Endodermal cell (in vitro differentiated cells): ENCODE data around the gene CLIC5. TPM values are rescaled to one million over a fixed set of nuclear protein-coding genes. Genes with fewer than 3 reads are reported as not detected.

Source experiments
- DNase-seq: peaks from one replicate; pipeline ENCODE4 v3.0.0-alpha.2; 2017
- H3K27ac ChIP-seq: 2 replicates; pipeline ENCODE4 v1.5.1; 2013; ENCODE audit warnings: mild to moderate bottlenecking, low read depth, low read length, moderate library complexity
- H3K27me3 ChIP-seq: 2 replicates; pipeline ENCODE4 v1.6.1; 2013; ENCODE audit warnings: mild to moderate bottlenecking, low read length, moderate library complexity; ENCODE audit not compliant: insufficient read depth, control insufficient read depth, poor library complexity, severe bottlenecking
- H3K36me3 ChIP-seq: 2 replicates; pipeline ENCODE4 v1.7.0; 2013; ENCODE audit warnings: mild to moderate bottlenecking, low read length, moderate library complexity; ENCODE audit not compliant: control insufficient read depth, insufficient read depth
- H3K4me1 ChIP-seq: one replicate; pipeline ENCODE4 v1.7.0; 2013; ENCODE audit warnings: low read length; ENCODE audit not compliant: control insufficient read depth, insufficient read depth
- H3K4me3 ChIP-seq: 2 replicates; pipeline ENCODE4 v1.5.1; 2013; ENCODE audit warnings: mild to moderate bottlenecking, low read length, moderate library complexity
- H3K9ac ChIP-seq: 2 replicates; pipeline ENCODE4 v1.6.1; 2013; ENCODE audit warnings: mild to moderate bottlenecking, low read length, moderate library complexity; ENCODE audit not compliant: poor library complexity, severe bottlenecking; ENCODE audit errors: extremely low read depth
- H3K9me3 ChIP-seq: 2 replicates; pipeline ENCODE4 v1.6.1; 2013; ENCODE audit warnings: mild to moderate bottlenecking, low read length, moderate library complexity; ENCODE audit not compliant: control insufficient read depth
- H3K27ac Mint-ChIP-seq: 2 replicates; pipeline ENCODE4 v1.8.0; 2020; ENCODE audit warnings: mixed read lengths
- H3K27me3 Mint-ChIP-seq: 2 replicates; pipeline ENCODE4 v1.8.0; 2021; ENCODE audit warnings: mild to moderate bottlenecking, mixed read lengths; ENCODE audit not compliant: insufficient read depth
- H3K36me3 Mint-ChIP-seq: 2 replicates; pipeline ENCODE4 v1.8.0; 2020; ENCODE audit warnings: low read depth, mixed read lengths
- H3K4me1 Mint-ChIP-seq: 2 replicates; pipeline ENCODE4 v1.8.0; 2020; ENCODE audit warnings: mixed read lengths
- H3K4me3 Mint-ChIP-seq: 2 replicates; pipeline ENCODE4 v1.8.0; 2020; ENCODE audit warnings: mild to moderate bottlenecking, moderate library complexity, mixed read lengths
- H3K9me3 Mint-ChIP-seq: 2 replicates; pipeline ENCODE4 v1.8.0; 2020; ENCODE audit warnings: mild to moderate bottlenecking, mixed read lengths
- WGBS, 2 experiments: methylation state at CpG; one replicate each; pipeline versions ENCODE4 v1.1.5 to v1.1.7; 2013; ENCODE audit warnings: missing lambda C conversion rate in 2 of 2, mixed read lengths in 1 of 2; ENCODE audit not compliant: insufficient coverage in 1 of 2, insufficient read length in 1 of 2; 5-methylcytosine and 5-hydroxymethylcytosine counted together
- total RNA-seq, 2 donors: library from RNA; stranded (reverse); fragmentation: NEBNext Ultra II Directional in 1 of 2; extraction: Animal tissue kit (Norgen Biotek cat#: 25700) in 1 of 2; gene quantifications; 2 replicates in 1 of 2; 3 replicates in 1 of 2; pipeline ENCODE4 v1.2.1, GENCODE V29; 2021
- TF ChIP-seq, protein P1 (sequence below): fragments of 200-600 bp; sonication (generic); conservative IDR thresholded peaks from 2 replicates; pipeline ENCODE4 v1.5.0; 2021; ENCODE audit warnings: antibody characterized with exemption, mild to moderate bottlenecking

CLIC5 gene
- total RNA-seq, 2 donors from 2014 or later: 0.11 TPM; not detected in 1

DNA sequence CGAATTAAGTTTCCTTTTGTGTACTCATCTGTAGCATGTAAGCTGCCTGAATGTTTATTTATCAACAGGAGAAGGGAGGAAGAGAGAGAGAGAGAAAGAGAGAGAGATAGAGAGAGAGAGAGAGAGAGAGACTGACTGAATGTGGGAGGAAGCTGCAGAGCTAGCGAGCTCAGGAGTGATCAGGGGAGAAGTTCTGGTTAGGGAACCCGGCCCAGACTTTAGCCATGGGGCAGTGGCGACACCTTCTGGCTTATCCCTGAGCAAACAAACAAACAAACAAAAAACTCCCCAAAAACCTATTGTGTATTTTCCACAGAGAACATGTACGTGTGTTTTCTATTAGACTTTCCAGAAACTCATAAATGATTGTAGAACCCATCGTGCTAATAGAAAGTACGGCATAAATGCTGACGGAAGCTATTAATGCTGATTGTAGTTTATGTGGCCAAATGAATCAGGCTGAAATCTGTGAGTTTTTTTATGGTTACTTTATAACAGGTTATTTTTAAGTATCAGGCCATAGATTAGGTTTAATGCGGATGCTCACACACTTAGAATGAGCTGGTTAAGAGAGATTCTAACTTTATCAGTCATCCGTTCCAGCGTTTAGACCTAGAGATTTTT is 92.8 kb downstream of the CLIC5 start:
- TF ChIP-seq, protein P1, sequence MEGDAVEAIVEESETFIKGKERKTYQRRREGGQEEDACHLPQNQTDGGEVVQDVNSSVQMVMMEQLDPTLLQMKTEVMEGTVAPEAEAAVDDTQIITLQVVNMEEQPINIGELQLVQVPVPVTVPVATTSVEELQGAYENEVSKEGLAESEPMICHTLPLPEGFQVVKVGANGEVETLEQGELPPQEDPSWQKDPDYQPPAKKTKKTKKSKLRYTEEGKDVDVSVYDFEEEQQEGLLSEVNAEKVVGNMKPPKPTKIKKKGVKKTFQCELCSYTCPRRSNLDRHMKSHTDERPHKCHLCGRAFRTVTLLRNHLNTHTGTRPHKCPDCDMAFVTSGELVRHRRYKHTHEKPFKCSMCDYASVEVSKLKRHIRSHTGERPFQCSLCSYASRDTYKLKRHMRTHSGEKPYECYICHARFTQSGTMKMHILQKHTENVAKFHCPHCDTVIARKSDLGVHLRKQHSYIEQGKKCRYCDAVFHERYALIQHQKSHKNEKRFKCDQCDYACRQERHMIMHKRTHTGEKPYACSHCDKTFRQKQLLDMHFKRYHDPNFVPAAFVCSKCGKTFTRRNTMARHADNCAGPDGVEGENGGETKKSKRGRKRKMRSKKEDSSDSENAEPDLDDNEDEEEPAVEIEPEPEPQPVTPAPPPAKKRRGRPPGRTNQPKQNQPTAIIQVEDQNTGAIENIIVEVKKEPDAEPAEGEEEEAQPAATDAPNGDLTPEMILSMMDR: peak; percentile 87
- no peak overlapping the region for H3K4me3 Mint-ChIP-seq
- H3K9me3 Mint-ChIP-seq: no peaks in the 10 kb centered on the region
- 45 to 57% methylated on average over 8 to 11 of the region's 11 CpGs for WGBS, 2 experiments
- peak; percentile 90 for DNase-seq
- H3K36me3 ChIP-seq: no peaks in the 10 kb centered on the region
- no peak overlapping the region for H3K27ac ChIP-seq
- peaks cover 12% of the 10 kb centered on the region for H3K27me3 Mint-ChIP-seq
- H3K9me3 ChIP-seq: no peaks in the 10 kb centered on the region
- H3K4me3 ChIP-seq: no peak overlapping the region
- peaks cover 17% of the 10 kb centered on the region for H3K4me1 Mint-ChIP-seq
- H3K36me3 Mint-ChIP-seq: no peaks in the 10 kb centered on the region
- H3K27ac Mint-ChIP-seq: no peak overlapping the region
- peaks cover 8% of the 10 kb centered on the region for H3K27me3 ChIP-seq
- H3K4me1 ChIP-seq: peaks cover 2% of the 10 kb centered on the region
- no peak overlapping the region for H3K9ac ChIP-seq

DNA sequence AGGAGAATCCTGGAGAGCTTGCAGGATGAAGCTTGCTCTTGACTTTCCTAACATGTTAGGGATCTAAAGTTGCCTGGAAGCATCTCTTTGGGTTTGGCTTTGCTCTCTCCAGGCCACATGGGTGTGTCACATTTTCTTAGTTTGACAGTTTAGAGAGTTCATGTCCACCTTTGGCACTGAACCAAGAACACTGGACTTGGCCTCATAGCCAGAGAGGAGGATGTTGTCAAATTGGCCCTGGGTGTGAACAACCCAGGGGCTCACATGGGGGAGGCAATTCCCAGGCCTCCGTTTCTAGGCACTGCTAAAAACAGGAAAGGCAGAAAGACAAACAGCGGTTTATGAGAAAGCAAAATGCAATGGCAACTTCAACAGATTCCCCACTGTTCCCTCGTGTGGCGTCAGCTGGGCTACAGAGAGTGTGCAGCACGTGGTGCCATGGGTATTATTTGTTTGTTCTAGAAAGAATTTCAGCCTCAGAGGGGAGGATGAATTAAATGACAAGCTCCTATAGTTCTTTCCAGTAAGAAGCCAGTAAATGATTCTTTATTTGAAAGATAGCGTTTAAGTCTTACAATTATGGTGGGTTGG is 93.9 kb downstream of the CLIC5 start:
- Histone ChIP-seq H3K27me3 (peaks cover 8% of the 10 kb centered on the region), H3K9ac (no peak overlapping the region), H3K9me3 (no peaks in the 10 kb centered on the region), H3K4me3 (no peak overlapping the region), H3K36me3 (no peaks in the 10 kb centered on the region), H3K4me1 (no peaks in the 10 kb centered on the region), H3K27ac (no peak overlapping the region)
- Mint-ChIP-seq H3K36me3 (no peaks in the 10 kb centered on the region), H3K4me3 (no peak overlapping the region), H3K27me3 (peaks cover 12% of the 10 kb centered on the region), H3K4me1 (peaks cover 7% of the 10 kb centered on the region), H3K27ac (no peak overlapping the region), H3K9me3 (no peaks in the 10 kb centered on the region)
- TF ChIP-seq, protein P1: no peak
- WGBS, 2 experiments: 70 to 83% methylated on average over 5 to 6 of the region's 6 CpGs
- peak; percentile 21 for DNase-seq

DNA sequence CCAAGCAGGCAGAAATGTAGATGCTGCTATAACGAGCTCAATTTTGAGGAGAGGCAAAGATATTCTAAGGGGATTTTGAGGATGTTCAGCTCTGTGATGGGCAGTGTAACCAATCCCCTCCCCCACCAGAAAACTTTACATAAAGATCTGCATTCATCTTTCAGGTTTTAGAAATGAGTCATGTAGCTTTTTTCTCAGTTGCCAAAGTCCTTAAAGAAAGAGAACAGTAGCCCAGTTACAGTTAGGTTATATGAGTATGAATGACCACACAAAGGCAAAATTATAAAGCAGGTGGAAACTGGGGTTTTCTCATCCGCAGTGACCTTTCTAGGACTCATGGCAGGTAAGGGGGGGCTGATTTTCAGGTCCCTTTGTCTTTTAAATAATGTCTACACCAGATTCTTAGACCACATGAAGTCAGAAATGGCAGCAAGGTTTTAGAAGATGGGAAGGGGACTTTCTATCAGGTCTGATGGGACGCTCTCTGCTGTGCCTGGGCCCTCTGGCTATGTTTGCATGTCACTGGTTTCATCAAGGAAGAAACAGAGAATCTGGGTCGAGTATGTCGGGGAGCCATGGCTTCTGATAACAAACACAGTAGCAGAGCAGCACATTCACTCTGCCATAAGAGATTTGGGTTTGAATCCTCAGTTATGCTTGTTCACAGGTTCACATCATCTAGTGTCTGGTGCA is 94.7 kb downstream of the CLIC5 start:
- no peak overlapping the region for H3K4me3 Mint-ChIP-seq
- H3K9me3 ChIP-seq: no peaks in the 10 kb centered on the region
- WGBS, 2 experiments: 86% methylated on average over 3 to 5 of the region's 5 CpGs
- no peaks in the 10 kb centered on the region for H3K4me1 ChIP-seq
- peaks cover 8% of the 10 kb centered on the region for H3K27me3 ChIP-seq
- DNase-seq: peak; percentile 21
- no peak overlapping the region for H3K27ac ChIP-seq
- no peaks in the 10 kb centered on the region for H3K36me3 Mint-ChIP-seq
- H3K9me3 Mint-ChIP-seq: no peaks in the 10 kb centered on the region
- TF ChIP-seq, protein P1: no peak
- no peaks in the 10 kb centered on the region for H3K36me3 ChIP-seq
- no peak overlapping the region for H3K27ac Mint-ChIP-seq
- H3K4me1 Mint-ChIP-seq: peaks cover 8% of the 10 kb centered on the region
- peaks cover 12% of the 10 kb centered on the region for H3K27me3 Mint-ChIP-seq
- H3K9ac ChIP-seq: no peak overlapping the region
- no peak overlapping the region for H3K4me3 ChIP-seq
